BJ (cell line): ENCODE measurements around the gene ITPKB. TPM values are rescaled to one million over a fixed set of nuclear protein-coding genes. Genes with fewer than 3 reads are reported as not detected.

Experiments used
- CTCF ChIA-PET: fragments of 350-600 bp; formaldehyde crosslinking; extraction: SDS; loops from one replicate; lab custom pipeline; 2021; ENCODE audit warnings: antibody characterized with exemption, inconsistent platforms; lab: Yijun Ruan, JAX
- POLR2A ChIA-PET: fragments of 300-600 bp; sonication (Branson Sonifier 250); formaldehyde crosslinking; extraction: SDS; loops from one replicate; lab custom pipeline; 2021; ENCODE audit warnings: antibody characterized with exemption; lab: Charles Lee
- DNase-seq: peaks from one replicate; pipeline ENCODE4 v3.0.0-alpha.2; 2011; ENCODE audit warnings: low read depth
- H3K27me3 ChIP-seq: 2 replicates; pipeline ENCODE4 v1.6.0; 2011; ENCODE audit warnings: low read length; ENCODE audit not compliant: control insufficient read depth, insufficient read depth
- H3K36me3 ChIP-seq: 2 replicates; pipeline ENCODE4 v1.5.1; 2011; ENCODE audit warnings: low read length; ENCODE audit not compliant: control insufficient read depth, insufficient read depth
- H3K4me3 ChIP-seq: 2 replicates; pipeline ENCODE4 v1.5.1; 2011; ENCODE audit warnings: low read depth, mild to moderate bottlenecking, control low read depth, low read length
- CTCF ChIP-seq: IDR thresholded peaks from 2 replicates; pipeline ENCODE4 v1.5.1; 2011; ENCODE audit warnings: low read depth, mild to moderate bottlenecking, control low read depth, inconsistent platforms, low read length, moderate library complexity; ENCODE audit not compliant: insufficient read depth
- polyA plus RNA-seq: library from polyadenylated mRNA; depleted of rRNA; stranded (reverse); fragments of >200 nt; gene quantifications from 2 replicates; pipeline ENCODE4 v1.2.3, GENCODE V29; 2011

The ITPKB gene
- polyA plus RNA-seq, 1 experiment: 1.4 TPM

GRCh38 chr1:226714148-226714547 lies 24.9 kb downstream of the ITPKB start:
- no peak for TF ChIP-seq CTCF
- Histone ChIP-seq H3K4me3 (no peak overlapping the region), H3K36me3 (no peaks in the 10 kb centered on the region), H3K27me3 (no peaks in the 10 kb centered on the region)
- POLR2A ChIA-PET: no interaction called here
- CTCF ChIA-PET: no interaction called here
- no peak for DNase-seq

GRCh38 chr1:226712742-226713419 lies 26.2 kb downstream of the ITPKB start:
- ChIA-PET CTCF (interaction anchor here (1.2 to 1.4 kb wide), 2 partner anchors 19 to 116 kb away, joined by 3 to 7 read pairs; no protein-coding TSS in a partner anchor), POLR2A (no interaction called here)
- DNase-seq: no peak
- Histone ChIP-seq H3K36me3 (no peaks in the 10 kb centered on the region), H3K4me3 (no peak overlapping the region), H3K27me3 (no peaks in the 10 kb centered on the region)
- TF ChIP-seq CTCF: no peak

- Histone ChIP-seq H3K4me3 (no peak overlapping the region), H3K36me3 (no peaks in the 10 kb centered on the region), H3K27me3 (no peaks in the 10 kb centered on the region)
- ChIA-PET POLR2A (no interaction called here), CTCF (interaction anchor here (0.9 to 1.4 kb wide), 5 partner anchors 19 to 117 kb away, joined by 3 to 7 read pairs (median 3); no protein-coding TSS in a partner anchor)
- DNase-seq: no peak
- no peak for TF ChIP-seq CTCF
Observed at GRCh38 chr1:226711976-226712741, 26.9 kb downstream of the ITPKB start.

- no peak overlapping the region for H3K4me3 ChIP-seq
- H3K36me3 ChIP-seq: no peaks in the 10 kb centered on the region
- no peaks in the 10 kb centered on the region for H3K27me3 ChIP-seq
- POLR2A ChIA-PET: no interaction called here
- DNase-seq: no peak
- CTCF ChIA-PET: interaction anchor here (0.8 to 1.2 kb wide), 2 partner anchors 19 to 76 kb away, joined by 3 read pairs; no protein-coding TSS in a partner anchor
- TF ChIP-seq CTCF: no peak
Observed at GRCh38 chr1:226710501-226710900, 28.6 kb downstream of the ITPKB start.

GRCh38 chr1:226709953-226710352 lies 29.1 kb downstream of the ITPKB start:
- POLR2A ChIA-PET: no interaction called here
- H3K27me3 ChIP-seq: no peaks in the 10 kb centered on the region
- no peak for DNase-seq
- TF ChIP-seq CTCF: no peak
- CTCF ChIA-PET: interaction anchor here (0.8 kb wide), 1 partner anchor 76 kb away, joined by 3 read pairs; no protein-coding TSS in a partner anchor
- no peaks in the 10 kb centered on the region for H3K36me3 ChIP-seq
- no peak overlapping the region for H3K4me3 ChIP-seq
